T-helper 1 cell (primary cell): Measurements from ENCODE around the gene TSHZ2.
"Not testable (repeated sequence)": the region's sequence is repeated elsewhere in the genome, so short reads cannot be mapped to it uniquely, and the experiment has no call there.

Experiments
- DNase-seq, 5 donors: peaks; one replicate each; pipeline ENCODE4 v3.0.0-alpha.2; 2012 to 2020

TSHZ2 gene

DNA sequence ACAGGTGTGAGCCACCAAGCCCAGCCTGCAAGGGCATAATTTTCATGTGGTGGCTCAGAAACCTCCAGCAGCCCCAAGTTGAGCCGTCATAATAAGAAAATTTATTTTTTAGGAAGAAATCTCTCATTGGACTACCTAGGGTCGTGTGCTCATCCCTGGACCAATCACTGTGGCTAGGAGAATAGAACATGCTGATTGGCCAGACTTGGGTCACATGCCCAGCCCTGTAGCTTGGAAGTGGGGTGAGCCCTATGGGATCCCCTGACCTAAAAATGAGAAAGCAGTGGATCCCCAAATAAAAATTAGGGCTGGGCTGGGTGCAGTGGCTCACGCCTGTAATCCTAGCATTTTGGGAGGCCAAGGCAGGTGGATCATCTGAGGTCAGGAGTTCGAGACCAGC lies 466.2 kb downstream of the TSHZ2 start:
- no peak for DNase-seq

- DNase-seq: no peak
Measured at GRCh38 chr20:53439046-53439445, 466.9 kb downstream of the TSHZ2 start.

- DNase-seq: no peak
Measured at GRCh38 chr20:53439616-53440015, 467.5 kb downstream of the TSHZ2 start.

DNA sequence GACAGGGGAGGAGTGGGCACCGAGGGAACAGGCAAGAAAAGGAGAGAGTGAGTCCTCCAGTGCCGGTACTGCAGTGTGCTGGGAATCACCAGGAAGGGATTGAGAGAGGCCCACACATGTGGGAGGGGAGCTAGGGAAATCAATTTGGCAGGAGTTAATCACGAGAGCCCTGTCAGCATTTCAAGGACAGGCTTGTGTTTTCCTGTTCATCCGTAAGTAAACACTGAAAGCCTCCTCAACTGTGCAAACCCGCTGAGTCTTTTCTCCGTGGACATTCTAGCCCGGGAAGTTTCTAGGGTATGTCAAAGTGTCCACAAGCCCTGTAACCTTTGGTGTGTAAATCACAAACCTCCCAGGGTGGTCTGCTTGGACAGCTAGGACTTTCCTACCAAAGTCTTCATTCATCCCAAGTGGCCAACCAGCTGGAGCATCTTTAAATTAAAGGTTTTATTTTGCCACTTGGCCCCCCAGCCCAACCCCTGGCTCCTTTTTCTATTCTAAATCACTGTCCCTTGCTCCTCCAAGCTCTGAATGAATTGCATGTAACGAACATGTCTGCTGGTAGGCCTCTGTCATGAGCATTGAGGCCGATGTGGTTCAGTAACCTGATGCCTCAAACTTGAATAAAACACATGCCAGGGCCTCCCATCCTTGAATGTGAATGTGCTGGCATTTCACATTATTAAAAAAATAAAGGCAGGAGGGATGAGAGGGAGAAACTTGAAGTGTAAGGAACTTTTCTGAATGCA lies 472.4 kb downstream of the TSHZ2 start:
- no peak for DNase-seq

GRCh38 chr20:53445321-53445731 lies 473.2 kb downstream of the TSHZ2 start:
- DNase-seq: no peak

DNA sequence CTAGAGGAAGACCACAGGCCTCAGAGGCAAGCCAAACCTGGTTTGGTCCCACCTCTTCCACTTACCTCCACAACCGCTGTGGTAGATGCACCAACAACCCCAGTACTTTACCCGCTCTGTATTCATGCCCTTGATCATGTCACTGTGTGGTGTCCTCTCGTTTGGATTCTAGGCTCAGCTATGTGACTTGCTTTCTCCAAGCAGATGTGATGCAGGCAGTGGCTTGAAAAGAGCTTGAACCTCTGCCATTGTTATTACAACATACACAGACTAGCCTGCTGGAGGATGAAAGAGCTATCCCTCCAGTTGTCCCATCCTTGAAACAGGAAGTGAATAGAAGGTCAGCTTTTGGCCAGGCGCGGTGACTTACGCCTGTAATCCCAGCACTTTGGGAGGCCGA lies 473.8 kb downstream of the TSHZ2 start:
- DNase-seq: no peak

DNA sequence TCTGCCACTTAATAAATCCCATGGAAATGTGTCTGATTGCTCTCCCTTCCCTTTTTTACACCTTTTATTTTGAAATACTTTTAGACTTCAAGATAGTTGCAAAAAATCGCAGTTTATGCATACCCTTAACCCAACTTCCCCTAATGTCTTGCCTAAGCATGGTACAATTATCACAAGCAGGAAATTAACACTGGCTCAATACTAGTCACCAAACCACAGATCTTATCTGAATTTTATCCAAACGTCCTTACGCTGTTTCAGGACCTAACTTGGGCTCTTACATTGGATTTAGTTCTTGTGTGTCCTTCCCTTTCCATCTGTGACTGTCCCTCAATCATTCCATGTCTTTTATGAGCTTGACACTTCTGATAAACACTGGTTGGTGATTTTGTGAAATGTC lies 475.2 kb downstream of the TSHZ2 start:
- no peak for DNase-seq

GRCh38 chr20:53448426-53448825 lies 476.3 kb downstream of the TSHZ2 start:
- no peak for DNase-seq

GRCh38 chr20:53448875-53449274 lies 476.7 kb downstream of the TSHZ2 start:
- no peak for DNase-seq

DNA sequence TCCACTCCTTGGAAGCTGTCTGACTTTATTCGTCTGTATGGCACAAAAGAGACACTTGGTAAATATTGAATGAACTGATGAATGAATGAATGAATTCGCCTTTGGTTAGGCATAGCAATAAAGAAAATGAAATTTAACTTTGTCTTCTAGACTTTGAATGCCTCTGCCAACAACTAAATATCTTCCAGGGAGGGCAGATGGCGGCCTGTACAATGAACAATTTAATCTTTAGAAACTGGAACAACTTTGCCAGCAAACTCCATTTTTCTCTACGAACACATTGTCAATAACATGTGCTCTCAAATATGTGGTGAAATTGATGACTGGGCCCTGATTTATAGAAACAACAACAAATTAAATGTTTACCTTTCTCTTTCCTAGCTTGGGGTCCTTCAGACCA lies 480.9 kb downstream of the TSHZ2 start:
- DNase-seq: no peak

DNA sequence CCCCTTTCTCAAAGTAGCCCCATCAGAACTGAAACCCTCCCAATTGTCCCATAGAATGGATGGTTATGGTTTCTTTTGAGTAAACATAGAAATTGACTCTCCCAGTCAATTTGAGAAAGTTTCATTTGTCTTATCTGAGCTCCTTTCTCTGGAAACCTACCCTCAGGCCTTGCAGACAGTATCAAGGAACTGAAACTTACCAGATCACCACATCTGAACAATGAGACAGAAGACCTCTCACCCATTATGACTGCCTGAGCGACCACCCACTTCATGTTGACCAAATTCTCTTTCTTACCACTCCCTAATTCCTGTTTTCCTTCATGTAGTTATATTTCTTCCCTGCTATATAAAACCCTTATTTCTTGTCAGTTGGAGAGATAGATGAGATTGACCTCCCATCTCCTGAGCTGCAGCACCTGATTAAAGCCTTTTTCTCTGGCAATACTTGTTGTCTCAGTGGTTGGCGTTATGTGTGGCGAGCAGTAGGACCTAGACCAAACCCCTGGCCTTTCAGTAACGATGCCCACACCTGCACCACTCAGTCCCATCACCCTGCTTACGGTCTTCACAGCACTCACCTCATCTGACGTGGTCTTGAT lies 482.6 kb downstream of the TSHZ2 start:
- DNase-seq: no peak

- DNase-seq: no peak
Measured at GRCh38 chr20:53463101-53463972, 491.2 kb downstream of the TSHZ2 start.

DNA sequence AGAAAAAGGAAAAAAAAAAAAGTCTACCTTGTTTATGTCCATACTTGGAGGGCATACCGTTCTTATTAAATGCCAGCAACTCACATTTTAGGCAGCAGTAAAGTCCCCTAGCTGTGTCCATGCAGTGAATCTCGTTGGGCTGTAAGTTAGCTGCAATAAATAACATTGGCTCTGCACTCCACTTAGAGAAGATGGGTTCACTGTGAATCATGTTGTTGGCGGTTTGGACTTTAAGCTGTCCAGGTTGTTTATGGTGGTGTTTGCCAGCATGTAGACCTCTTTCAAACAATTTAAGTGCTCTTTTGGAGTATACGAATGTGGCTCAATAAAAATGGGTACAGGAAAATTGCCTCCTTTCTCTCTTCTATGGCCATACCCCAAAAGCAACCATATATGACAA lies 494.1 kb downstream of the TSHZ2 start:
- DNase-seq: no peak

DNA sequence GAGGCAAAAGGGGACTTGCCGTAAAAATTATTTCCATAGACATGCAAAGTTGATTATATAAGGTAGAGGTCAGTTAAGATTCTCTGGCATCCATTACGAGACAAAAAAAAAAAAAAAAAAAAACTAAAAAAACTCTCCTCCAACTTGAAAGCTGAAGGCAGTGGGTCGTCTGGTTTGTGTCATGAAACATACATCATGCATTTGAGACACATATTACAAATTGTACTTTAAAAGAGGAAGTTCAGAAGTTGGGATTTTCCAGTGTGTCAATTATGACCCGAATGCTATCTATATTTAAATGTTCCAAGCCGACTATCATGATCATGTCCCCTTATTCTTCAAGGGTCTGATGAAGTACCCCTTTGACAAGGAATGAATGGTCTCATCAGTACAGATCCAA lies 496.4 kb downstream of the TSHZ2 start:
- no peak for DNase-seq

DNA sequence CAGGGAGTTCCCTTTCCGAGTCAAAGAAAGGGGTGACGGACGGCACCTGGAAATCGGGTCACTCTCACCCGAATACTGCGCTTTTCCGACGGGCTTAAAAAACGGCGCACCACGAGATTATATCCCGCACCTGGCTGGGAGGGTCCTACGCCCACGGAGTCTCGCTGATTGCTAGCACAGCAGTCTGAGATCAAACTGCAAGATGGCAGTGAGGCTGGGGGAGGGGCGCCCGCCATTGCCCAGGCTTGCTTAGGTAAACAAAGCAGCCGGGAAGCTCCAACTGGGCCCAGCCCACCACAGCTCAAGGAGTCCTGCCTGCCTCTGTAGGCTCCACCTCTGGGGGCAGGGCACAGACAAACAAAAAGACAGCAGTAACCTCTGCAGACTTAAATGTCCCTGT lies 500.7 kb downstream of the TSHZ2 start:
- DNase-seq: not testable (repeated sequence)

DNA sequence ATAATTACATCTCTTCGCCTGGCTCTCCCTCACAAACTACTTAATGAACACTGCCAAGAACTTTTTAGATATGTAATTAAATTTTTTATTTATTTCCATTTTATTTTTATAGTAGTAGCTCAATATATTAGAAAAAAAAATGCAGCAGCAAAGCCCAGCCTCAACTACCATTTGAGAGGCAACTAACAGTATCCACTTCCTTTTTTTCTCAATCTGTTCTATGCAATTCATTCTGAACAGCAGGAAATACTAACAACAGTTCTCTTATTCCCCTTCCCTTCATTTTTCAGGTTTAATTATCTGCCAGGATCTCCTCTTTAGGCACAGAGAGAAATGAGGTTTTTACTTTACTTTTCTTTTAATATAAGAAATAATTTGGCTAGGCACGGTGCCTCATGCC lies 508.8 kb downstream of the TSHZ2 start:
- no peak for DNase-seq

DNA sequence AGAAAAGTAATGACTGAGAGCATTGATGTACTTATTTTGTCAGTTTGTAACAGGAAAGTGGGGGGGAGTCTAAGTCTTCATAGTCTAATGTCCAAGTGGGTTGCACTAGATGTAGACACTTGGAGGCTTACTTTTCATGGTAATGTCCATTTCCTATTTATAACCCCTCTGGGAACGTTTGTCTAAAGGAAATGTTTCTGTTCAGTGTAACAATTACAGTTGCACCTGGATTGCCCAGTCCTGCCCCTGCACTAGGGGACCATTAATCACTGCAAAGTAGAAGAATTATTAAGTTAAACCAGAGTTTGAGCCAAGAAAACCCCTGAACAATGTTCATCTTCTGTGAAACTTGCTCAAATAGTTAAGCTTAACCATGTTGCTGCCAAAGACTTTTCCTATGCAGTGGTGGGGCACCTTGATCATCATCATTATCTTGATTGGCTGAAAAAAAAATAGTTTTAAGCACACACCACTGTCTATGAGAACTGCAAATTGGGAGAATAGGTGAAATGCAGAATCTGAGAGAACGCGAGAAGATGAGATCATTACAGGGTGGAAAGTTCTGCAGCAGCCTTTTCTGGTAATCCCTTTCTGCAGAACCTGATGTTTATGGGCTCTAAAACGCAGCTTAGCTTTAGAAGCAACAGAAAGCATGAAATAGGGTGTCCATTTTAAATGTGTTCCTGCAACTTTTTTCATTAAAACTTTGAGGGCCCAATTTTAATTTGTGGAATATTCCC lies 515.5 kb downstream of the TSHZ2 start:
- DNase-seq: no peak

DNA sequence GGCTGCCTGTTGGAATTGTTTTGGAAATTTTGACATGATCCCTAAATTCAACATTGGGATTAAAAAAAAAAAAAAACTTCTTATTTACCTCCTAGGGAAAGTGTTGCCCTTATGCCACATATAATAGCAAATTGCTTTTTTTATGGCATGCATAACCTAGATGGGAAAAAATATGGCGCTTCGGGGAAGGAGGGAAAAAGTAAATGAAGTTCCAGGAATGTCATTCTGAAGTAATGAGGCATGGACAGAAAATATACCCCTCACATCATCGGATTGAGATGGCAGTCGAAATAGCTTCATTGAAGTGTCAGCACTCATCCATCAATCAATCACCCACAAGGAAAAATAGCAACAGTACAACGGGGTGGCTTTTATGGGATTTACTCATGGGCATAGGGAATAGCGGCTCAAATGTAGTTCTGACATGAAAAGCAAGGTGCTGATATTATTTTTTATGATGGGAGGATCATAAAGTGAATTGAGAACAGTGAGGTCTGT lies 516.7 kb downstream of the TSHZ2 start:
- no peak for DNase-seq

GRCh38 chr20:53489528-53489927 lies 517.4 kb downstream of the TSHZ2 start:
- DNase-seq: no peak

- no peak for DNase-seq
Measured at GRCh38 chr20:53490620-53491019, 518.5 kb downstream of the TSHZ2 start.

GRCh38 chr20:53491462-53491861 lies 519.3 kb downstream of the TSHZ2 start:
- no peak for DNase-seq

DNA sequence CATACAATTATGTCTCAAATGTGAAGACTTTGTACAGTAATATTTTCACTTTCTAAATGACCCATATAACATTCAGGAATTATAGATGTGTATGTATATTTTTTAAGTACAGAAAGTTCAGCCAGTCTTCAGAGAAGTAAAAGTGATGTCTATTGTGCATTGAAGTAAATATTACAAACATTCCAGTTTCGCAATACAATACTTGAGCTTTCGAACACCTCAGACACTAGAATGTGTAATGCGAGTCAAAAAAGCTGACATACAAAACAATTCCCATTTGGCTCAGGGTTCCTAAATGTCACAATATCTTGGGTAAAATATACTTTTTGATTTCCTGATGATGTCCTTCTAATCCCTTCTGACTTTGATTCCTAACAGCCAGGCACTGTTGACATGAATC lies 520.1 kb downstream of the TSHZ2 start:
- DNase-seq: no peak

DNA sequence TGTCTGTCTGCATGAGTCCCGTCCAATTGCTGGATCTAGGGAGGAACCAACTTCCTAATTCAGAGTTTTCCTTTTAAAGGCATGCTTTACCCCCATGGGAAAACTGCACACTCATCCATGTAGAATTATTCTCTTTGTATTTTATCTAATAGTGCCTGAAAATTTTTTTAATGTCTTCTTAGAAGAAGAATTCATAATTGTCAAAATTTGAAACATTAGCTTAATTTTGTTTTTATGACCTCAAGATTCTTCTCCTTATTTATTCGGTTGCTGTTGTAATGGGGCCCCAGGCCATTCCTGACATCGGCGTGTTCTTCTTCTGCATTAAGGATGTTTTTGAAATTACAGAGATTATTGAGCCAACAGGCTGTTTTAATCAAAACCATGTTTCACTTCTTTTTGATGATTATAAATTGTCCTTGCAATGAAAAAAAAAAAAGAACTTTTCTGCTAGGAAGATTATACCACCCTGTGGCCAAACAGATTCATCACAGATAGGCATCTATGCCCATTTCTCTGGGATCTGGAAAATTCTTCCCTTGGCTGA lies 521.2 kb downstream of the TSHZ2 start:
- DNase-seq: no peak
